ENCODE measurements around the gene LMAN1. TPM values are rescaled to one million over a fixed set of nuclear protein-coding genes. Genes with fewer than 3 reads are reported as not detected.

The LMAN1 gene
- total and polyA plus RNA-seq, 2 experiments from 2014 or later: 111 to 134 TPM

GRCh38 chr18:59311631-59312030, 47.4 kb downstream of the LMAN1 start (continued):
- TF ChIP-seq ZNF462 (CRISPR knock-in tag; IDR thresholded peaks at IDR 0.05) (no peak), CTCF (conservative IDR thresholded peaks at IDR 0.05; ENCODE audit: low read depth in 2 of 2) (no peak), REST (IDR thresholded peaks at IDR 0.05; ENCODE audit: unreplicated experiment) (no peak), POLR2AphosphoS5 (IDR thresholded peaks at IDR 0.05; ENCODE audit: low read depth) (no peak), JUNB (IDR thresholded peaks at IDR 0.05; ENCODE audit: unreplicated experiment) (no peak), STAT1 (IDR thresholded peaks at IDR 0.05; ENCODE audit: unreplicated experiment) (no peak), ETS1 (IDR thresholded peaks at IDR 0.05) (no peak)
